NCI-H526 (cell line): ENCODE results near the gene HCST.
A peak's percentile ranks its signal among the peaks of the same experiment; 100 is the strongest.
"Not testable (repeated sequence)": the region's sequence is repeated elsewhere in the genome, so short reads cannot be mapped to it uniquely, and the experiment has no call there.

Source experiments
- DNase-seq, 2 experiments: peaks; one replicate each; lab custom pipeline; 2025; lab: John Stamatoyannopoulos, UW

The HCST gene

GRCh38 chr19:35904311-35905068 is 2.2 kb downstream of the HCST start:
- DNase-seq = no peak

- no peak for DNase-seq
Observed at GRCh38 chr19:35905178-35905727, 2.9 kb downstream of the HCST start.

GRCh38 chr19:35907377-35907745 is 5.0 kb downstream of the HCST start:
- no peak for DNase-seq

- no peak for DNase-seq
Observed at GRCh38 chr19:35908010-35908441, 5.7 kb downstream of the HCST start, which contains the start of gene TYROBP. Gene TYROBP (minus strand): TSS chr19:35908295. CDS start chr19:35908228, 67 bp downstream.

GRCh38 chr19:35908973-35909683 is 6.8 kb downstream of the HCST start:
- DNase-seq = no peak

- DNase-seq = no peak
Observed at GRCh38 chr19:35909684-35910035, 7.3 kb downstream of the HCST start.

- not testable (repeated sequence) for DNase-seq
Observed at GRCh38 chr19:35910355-35910754, 8.0 kb downstream of the HCST start.

- peak in 1 of 2 experiments; percentile 16 for DNase-seq
Observed at GRCh38 chr19:35911173-35911572, 8.8 kb downstream of the HCST start.

GRCh38 chr19:35911790-35912189 is 9.5 kb downstream of the HCST start:
- no peak for DNase-seq

- DNase-seq = no peak
Observed at GRCh38 chr19:35913589-35913988, 11.3 kb downstream of the HCST start.

GRCh38 chr19:35915443-35915842 is 13.1 kb downstream of the HCST start:
- no peak for DNase-seq

- no peak for DNase-seq
Observed at GRCh38 chr19:35919306-35919705, 17.0 kb downstream of the HCST start.

- no peak for DNase-seq
Observed at GRCh38 chr19:35921012-35921411, 18.7 kb downstream of the HCST start.

- no peak for DNase-seq
Observed at GRCh38 chr19:35925501-35925900, 23.2 kb downstream of the HCST start.

- no peak for DNase-seq
Observed at GRCh38 chr19:35928507-35928906, 26.2 kb downstream of the HCST start.

GRCh38 chr19:35929876-35930275 is 27.5 kb downstream of the HCST start:
- DNase-seq = no peak

- peak; percentile 100 for DNase-seq
Observed at GRCh38 chr19:35931161-35931873, 29.0 kb downstream of the HCST start.

- DNase-seq = no peak
Observed at GRCh38 chr19:35931874-35932202, 29.5 kb downstream of the HCST start.

- DNase-seq = no peak
Observed at GRCh38 chr19:35932291-35932936, 30.1 kb downstream of the HCST start.

- peak; percentile 92 to 99 for DNase-seq
Observed at GRCh38 chr19:35935911-35936737, 33.8 kb downstream of the HCST start, which contains the start of gene LRFN3. Gene LRFN3 (plus strand): TSS chr19:35936374. CDS start chr19:35939426, 3,052 bp downstream.

- no peak for DNase-seq
Observed at GRCh38 chr19:35936738-35937268, 34.5 kb downstream of the HCST start.
